GM21360 (cell line): Measurements from ENCODE around the gene ZNF25.
"Not testable (repeated sequence)": the region's sequence is repeated elsewhere in the genome, so short reads cannot be mapped to it uniquely, and the experiment has no call there.

Experiments used
- ATAC-seq: cut with Tn5 transposase; IDR thresholded peaks from one replicate; pipeline ENCODE4 v1.9.1; 2021; ENCODE audit warnings: mild to moderate bottlenecking, moderate library complexity; ENCODE audit not compliant: unreplicated experiment

Gene ZNF25

DNA sequence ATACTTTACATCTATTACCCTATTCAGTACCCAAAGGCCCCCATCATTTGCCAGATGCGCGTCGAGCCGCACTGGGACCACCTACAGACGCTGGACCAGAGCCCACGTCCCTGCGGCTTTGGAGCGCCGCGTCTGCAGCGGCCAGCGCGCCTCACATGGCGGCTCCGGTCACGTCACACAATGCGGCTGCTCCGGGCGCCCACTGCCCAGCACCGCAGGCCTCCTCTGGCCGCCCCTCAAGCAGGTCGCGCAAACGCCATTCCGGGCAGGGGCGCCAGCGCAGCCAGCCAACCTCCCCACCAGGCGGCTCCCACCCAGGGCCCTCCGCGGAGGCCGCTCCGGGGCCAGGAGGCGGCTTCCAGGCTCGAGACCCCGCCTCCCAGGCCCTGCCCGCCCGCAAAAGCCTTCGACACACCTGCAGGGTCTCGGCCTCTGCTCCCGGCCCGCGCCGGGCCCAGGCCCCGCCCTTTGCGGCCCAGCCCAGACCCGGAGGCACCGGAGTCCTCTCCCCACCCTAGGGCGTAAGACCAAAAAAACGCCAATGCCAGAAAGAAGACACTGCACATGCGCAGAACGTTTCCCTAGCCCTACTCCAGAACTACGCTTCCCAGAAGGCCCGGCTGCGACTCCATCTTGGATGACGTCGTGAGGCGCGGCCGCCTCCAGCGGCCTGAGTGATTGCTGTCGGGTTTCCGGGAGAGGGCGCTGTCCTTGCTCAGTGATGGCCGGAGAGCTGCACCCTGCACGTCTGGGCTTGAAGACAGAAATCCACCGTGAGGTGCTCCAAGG, at the start of gene ZNF25:
ZNF25 (minus strand) TSS at position 557 of the 789 bp plus-strand sequence. CDS start 4,925 bp downstream, outside the sequence.
- ATAC-seq = peak; percentile 92

GRCh38 chr10:38025283-38025682, 48.8 kb upstream of the ZNF25 start:
- peak; percentile 89 for ATAC-seq

GRCh38 chr10:38019124-38019523, 42.7 kb upstream of the ZNF25 start:
- ATAC-seq = not testable (repeated sequence)

GRCh38 chr10:38016354-38016753, 39.9 kb upstream of the ZNF25 start:
- ATAC-seq = no peak

- ATAC-seq = peak; percentile 87
Observed at GRCh38 chr10:38010119-38010903, 33.9 kb upstream of the ZNF25 start, which contains the start of gene ZNF33A. ZNF33A (plus strand) TSS chr10:38010675; CDS start chr10:38012342, 1,667 bp downstream.

- no peak for ATAC-seq
Observed at GRCh38 chr10:38007991-38008390, 31.5 kb upstream of the ZNF25 start.

DNA sequence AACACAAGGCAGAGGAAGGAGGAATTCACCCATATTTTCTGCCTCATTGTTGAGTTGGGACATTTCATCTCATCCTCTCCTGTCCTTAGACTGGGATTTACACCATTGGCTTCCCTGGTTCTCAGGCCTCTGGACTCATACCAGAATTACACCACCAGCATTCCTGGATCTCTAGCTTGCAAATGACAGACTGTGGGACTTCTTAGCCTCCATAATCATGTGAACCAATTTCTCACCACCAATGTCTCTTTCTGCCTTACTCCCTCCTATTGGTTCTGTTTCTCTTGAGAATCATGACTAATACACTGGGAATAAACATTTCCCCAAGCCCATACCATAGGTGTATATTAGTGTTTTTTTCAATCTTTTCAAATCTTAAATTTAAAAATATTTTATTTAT, 31.1 kb upstream of the ZNF25 start:
- no peak for ATAC-seq

DNA sequence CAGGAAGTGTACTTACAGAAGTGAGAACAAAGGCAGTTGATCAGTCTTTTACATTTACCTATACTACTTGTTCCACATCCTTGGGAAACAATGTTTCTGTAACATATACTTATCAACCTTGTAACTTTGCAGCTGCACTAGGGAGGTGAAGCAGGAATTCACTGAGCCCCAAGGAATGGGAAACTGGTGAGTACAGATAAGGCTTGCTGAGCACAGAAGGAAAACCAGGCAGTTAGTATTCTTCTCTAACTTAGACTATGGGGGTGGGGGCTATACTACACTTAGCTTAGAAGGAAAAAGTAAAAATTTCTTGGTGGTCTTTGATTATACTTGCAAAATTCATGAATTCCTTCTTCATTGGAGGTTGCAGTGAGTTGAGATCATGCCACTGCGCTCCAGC, 27.1 kb upstream of the ZNF25 start:
- no peak for ATAC-seq

DNA sequence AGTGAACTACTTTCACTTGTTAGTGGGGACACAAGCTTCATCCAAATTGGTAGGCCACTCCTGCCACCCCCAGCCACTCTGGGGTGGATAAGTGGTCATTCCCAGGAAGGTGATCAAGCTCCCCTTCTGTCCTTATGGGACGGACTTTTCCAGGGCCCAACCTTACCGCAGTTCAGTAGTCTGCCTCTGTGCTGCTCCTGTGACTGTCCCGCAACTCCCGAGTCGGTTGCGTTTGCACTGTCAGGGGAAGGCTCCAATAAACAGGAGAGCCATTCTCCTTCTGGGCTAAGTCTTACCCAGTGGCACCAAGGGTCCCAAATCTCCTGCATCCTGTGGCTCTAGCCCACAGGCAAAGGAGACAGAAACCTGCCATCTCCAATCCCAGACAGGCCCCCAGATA, 26.6 kb upstream of the ZNF25 start:
- ATAC-seq = no peak

DNA sequence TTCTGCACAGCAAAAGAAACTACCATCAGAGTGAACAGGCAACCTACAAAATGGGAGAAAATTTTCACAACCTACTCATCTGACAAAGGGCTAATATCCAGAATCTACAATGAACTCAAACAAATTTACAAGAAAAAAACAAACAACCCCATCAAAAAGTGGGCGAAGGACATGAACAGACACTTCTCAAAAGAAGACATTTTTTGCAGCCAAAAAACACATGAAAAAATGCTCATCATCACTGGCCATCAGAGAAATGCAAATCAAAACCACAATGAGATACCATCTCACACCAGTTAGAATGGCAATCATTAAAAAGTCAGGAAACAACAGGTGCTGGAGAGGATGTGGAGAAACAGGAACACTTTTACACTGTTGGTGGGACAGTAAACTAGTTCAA, 24.0 kb upstream of the ZNF25 start:
- not testable (repeated sequence) for ATAC-seq

GRCh38 chr10:37998920-37999319, 22.5 kb upstream of the ZNF25 start:
- not testable (repeated sequence) for ATAC-seq

DNA sequence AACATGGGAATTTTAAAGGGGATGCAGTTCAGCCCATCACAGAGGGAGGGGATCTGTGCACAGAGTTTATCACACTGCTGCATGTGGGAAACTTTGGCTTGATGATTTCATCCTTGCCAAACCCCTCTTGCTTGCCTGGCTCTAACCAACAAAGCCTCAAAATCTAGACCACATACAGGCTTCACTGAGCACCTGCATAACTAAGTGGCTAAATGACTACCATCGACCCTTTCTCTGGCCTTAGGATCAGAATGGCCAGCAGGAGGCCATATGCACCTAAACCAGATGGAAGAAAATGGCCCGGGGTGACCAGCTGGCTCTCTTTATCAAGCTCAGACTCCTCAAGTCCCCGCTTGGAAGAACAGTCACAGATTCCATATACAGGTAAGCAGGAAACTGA, 15.6 kb upstream of the ZNF25 start:
- no peak for ATAC-seq

- ATAC-seq = no peak
Observed at GRCh38 chr10:37991655-37992054, 15.2 kb upstream of the ZNF25 start.

DNA sequence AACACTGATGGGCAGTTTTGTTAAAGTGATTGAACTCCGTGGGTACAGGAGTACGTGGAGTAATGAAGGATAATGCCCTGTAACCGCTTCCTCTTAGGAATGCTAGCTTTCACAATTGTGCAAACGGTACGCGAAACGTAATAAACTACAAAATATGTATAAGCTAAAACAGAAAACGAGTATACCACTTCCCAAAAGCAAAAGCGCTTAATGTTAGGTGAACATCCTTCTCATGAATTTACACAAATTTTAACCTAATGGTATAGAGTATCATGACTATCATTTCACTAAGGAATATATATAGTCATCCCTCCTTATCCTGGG, 395 bp upstream of the ZNF25 start:
- ATAC-seq = peak; percentile 0

GRCh38 chr10:37975401-37975991, 951 bp downstream of the ZNF25 start:
- ATAC-seq = no peak

GRCh38 chr10:37972396-37972795, 4.1 kb downstream of the ZNF25 start:
- ATAC-seq = no peak

DNA sequence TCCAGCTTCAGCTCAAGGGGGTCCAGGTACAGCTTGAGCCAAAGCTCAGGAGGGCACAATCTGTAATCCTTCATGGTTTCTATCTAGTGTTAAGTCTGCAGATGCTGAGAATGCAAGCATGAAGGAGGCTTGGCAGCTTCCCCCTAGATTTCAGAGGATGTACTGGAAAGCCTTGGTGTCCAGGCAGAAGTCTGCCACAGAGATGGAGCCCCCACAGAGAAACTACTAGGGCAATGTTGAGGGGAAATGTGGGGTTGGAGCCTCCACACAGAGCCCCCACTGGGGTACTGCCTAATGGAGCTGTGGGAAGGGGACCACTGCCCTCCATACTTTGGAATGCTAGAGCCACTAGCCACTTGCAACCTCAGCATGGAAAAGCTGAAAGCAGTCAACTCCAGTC, 11.4 kb downstream of the ZNF25 start:
- ATAC-seq = no peak

DNA sequence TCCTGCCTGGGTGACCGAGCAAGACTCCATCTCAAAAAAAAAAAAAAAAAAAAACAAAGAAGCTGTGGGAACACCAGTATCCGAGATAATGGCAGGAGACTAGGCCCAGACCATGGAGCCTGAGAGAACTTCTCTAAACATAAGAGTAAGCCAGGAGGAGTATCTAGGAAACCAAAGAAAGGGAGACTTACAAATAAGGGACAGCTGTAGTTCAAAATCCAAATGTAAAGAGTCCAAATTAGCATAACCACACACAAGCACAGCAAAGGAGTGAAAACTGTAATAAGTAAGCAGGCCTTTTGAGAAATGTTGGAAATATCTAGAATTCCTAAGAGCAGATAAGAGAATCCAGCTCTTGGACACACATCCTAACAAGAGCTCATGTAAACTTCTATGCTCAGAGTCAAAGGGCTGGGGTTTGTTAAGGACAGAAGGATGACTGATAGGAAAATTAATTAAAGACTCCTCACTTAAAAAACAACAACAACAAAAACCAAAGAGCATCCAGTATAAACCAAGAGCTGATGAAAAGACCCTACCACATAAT, 15.8 kb downstream of the ZNF25 start:
- no peak for ATAC-seq

DNA sequence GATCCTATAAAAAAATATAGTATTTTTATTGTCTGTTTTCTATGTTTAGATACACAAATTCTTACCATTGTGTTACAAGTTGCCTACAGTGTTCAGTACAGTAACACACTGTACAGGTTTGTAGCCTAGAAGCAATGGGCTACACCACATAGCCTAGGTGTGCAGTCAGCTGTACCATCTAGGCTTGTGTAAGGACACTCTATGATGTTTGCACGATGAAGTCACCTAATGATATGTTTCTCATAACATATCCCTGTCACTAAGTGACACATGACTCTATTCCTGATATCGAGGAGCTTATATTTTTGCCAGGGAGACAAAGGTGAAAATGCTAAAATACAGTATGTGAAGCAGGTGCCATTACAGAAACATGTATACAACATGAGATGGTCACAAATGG, 18.6 kb downstream of the ZNF25 start:
- no peak for ATAC-seq

DNA sequence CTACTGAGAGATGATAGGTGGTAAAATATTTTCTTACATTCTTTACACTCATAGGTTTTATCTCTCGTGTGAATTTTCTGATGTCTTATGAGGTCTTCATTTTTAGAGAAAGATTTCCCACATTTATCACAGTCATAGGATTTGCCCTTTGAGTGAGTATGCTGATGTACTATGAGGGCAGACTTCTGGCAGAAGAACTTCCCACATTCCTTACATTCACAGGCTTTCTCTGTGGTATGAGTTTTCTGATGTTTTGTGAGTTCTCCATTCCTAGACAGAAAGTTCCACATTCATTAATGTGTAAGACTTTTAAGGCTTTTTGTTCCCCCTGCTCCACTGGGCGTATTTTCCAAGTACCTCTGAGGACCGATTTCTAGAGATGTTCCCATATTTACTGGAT, 23.5 kb downstream of the ZNF25 start:
- ATAC-seq = no peak

GRCh38 chr10:37952043-37952755, 24.2 kb downstream of the ZNF25 start:
- no peak for ATAC-seq
